ENCODE measurements around the gene EDIL3. TPM values are rescaled to one million over a fixed set of nuclear protein-coding genes. Genes with fewer than 3 reads are reported as not detected.

EDIL3 gene
- total and polyA plus RNA-seq, 2 of the 8 experiments (the other 6 are each of a cell fraction or from before 2014, with no cell fraction given) = 14.7 to 47.2 TPM

DNA sequence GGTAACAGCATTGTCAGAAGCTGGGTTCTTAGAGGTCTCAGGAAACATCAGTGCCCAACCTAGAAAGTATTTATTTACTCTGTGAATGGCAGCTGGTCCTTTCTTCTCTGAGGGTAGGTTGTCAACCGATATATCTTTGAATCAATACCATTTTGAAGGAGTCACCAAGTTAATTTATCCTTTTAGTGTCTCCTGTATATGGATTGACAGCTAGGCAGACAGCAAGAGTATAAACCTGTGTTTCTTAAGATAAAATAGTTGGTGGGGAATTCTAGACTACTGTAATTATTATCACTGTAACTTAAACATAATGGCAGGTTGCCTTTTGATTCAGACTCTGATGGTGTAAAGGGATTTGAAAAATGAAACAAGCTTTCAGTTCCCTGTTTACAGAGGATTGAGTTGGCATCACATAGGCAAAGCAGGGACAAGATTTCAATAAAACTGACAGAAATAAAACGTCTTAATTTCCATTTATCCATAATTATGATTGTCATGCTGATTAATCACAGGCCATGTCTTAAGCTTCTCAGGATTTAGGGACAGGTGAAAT lies 473.2 kb downstream of the EDIL3 start:
- no peak overlapping the region for H3K18ac ChIP-seq (ENCODE audit: extremely low read depth, low read length)
- H2BK5ac ChIP-seq (ENCODE audit: low read depth, low read length) = no peak overlapping the region
- no peak overlapping the region for H4K91ac ChIP-seq (replicated peaks; ENCODE audit: insufficient read length, low read length)
- H3K27ac ChIP-seq (ENCODE audit: low read depth, low read length) = no peak overlapping the region
- no peak overlapping the region for H3K4me2 ChIP-seq (ENCODE audit: insufficient read depth in 1 of 2, low read depth in 2 of 2, low read length in 2 of 2)
- H2BK15ac ChIP-seq (ENCODE audit: low read length) = no peak overlapping the region
- H4K20me1 ChIP-seq (replicated peaks in 1 of 2; ENCODE audit: control insufficient read depth in 1 of 2, insufficient read depth in 2 of 2, low read length in 2 of 2) = no peaks in the 10 kb centered on the region
- no peak overlapping the region for H3K23ac ChIP-seq (ENCODE audit: insufficient read length)
- H2AFZ ChIP-seq (ENCODE audit: low read length) = no peak overlapping the region
- no peak overlapping the region for H3K4ac ChIP-seq (replicated peaks; ENCODE audit: insufficient read length, low read depth, low read length)
- H3K56ac ChIP-seq (replicated peaks; ENCODE audit: insufficient read length, low read depth, low read length) = no peak overlapping the region
- H4K8ac ChIP-seq (ENCODE audit: extremely low read depth, insufficient read depth, low read length) = no peak overlapping the region
- no peak overlapping the region for H2BK120ac ChIP-seq (replicated peaks; ENCODE audit: low read depth, low read length)
- H3K9me3 ChIP-seq (ENCODE audit: insufficient read depth in 2 of 2, low read depth in 1 of 2, low read length in 1 of 2) = no peaks in the 10 kb centered on the region
- H2BK20ac ChIP-seq (ENCODE audit: low read length) = no peak overlapping the region
- no peak overlapping the region for H2AK5ac ChIP-seq (ENCODE audit: low read depth, low read length)
- 84% methylated on average over 2 of the region's 2 CpGs; no CpG with 5 or more reads in 1 of the 2 experiments for WGBS, 2 experiments (ENCODE audit: extremely low coverage in 1 of 2, insufficient coverage in 1 of 2, insufficient read length in 1 of 2, insufficient replicate concordance in 2 of 2, low coverage in 1 of 2, low lambda C conversion rate in 2 of 2, missing lambda C conversion rate in 1 of 2)
- H3K36me3 ChIP-seq (ENCODE audit: control insufficient read depth in 2 of 4, insufficient read depth in 4 of 4, low read length in 3 of 4) = no peaks in the 10 kb centered on the region
- H3K23me2 ChIP-seq (ENCODE audit: low read depth, low read length) = no peaks in the 10 kb centered on the region
- H2BK12ac ChIP-seq (ENCODE audit: low read depth, low read length) = no peak overlapping the region
- ChIA-PET CTCF (ENCODE audit: partially characterized antibody) (interaction anchor here (0.9 to 7.9 kb wide), 2 partner anchors 16 to 191 kb away, joined by 3 to 74 read pairs; partner anchors contain the start of gene HAPLN1), POLR2A (ENCODE audit: partially characterized antibody) (no interaction called here)
- H4K5ac ChIP-seq (ENCODE audit: insufficient read length, low read depth, low read length) = no peak overlapping the region
- no peak overlapping the region for H3K9ac ChIP-seq (replicated peaks in 1 of 4; ENCODE audit: extremely low read depth in 1 of 4, low read depth in 3 of 4, low read length in 3 of 4)
- H3K14ac ChIP-seq (ENCODE audit: insufficient read length) = no peak overlapping the region
- H3K4me1 ChIP-seq (replicated peaks in 1 of 4; ENCODE audit: control insufficient read depth in 3 of 4, insufficient read depth in 4 of 4, low read length in 3 of 4) = no peaks in the 10 kb centered on the region
- no peak for FAIRE-seq
- no peaks in the 10 kb centered on the region for H3K27me3 ChIP-seq (replicated peaks in 1 of 4; ENCODE audit: control insufficient read depth in 3 of 4, extremely low read depth in 1 of 4, insufficient read depth in 3 of 4, low read length in 3 of 4)
- no peaks in the 10 kb centered on the region for H3K79me2 ChIP-seq (ENCODE audit: control insufficient read depth in 1 of 2, insufficient read depth in 2 of 2, low read length in 2 of 2)
- no peak for DNase-seq (ENCODE audit: low read depth in 1 of 2, low spot score in 2 of 2)
- no peak overlapping the region for H3K4me3 ChIP-seq (ENCODE audit: extremely low read depth in 1 of 4, insufficient read depth in 2 of 4, low read depth in 3 of 4, low read length in 4 of 4)
- no peaks in the 10 kb centered on the region for H3K79me1 ChIP-seq (ENCODE audit: low read depth, low read length)
- TF ChIP-seq CEBPB (IDR thresholded peaks at IDR 0.05; ENCODE audit: low read depth, low read length) (no peak), BCL11A (IDR thresholded peaks at IDR 0.05; ENCODE audit: low read depth in 2 of 2, low read length in 2 of 2) (no peak), EP300 (IDR thresholded peaks at IDR 0.05; ENCODE audit: borderline replicate concordance in 1 of 2, low read depth in 2 of 2, low read length in 2 of 2) (no peak), SUZ12 (IDR thresholded peaks at IDR 0.05; ENCODE audit: low read length) (no peak), TBP (IDR thresholded peaks at IDR 0.05; ENCODE audit: low read depth, low read length) (no peak), KDM1A (IDR thresholded peaks at IDR 0.05; ENCODE audit: borderline replicate concordance, low read length) (no peak)

Measured in H1 (cell line).